Ovary (tissue), 10 donors: ENCODE results near the gene SPATA31A5. TPM values are rescaled to one million over a fixed set of nuclear protein-coding genes. Genes with fewer than 3 reads are reported as not detected.
"Not testable (repeated sequence)": the region's sequence is repeated elsewhere in the genome, so short reads cannot be mapped to it uniquely, and the experiment has no call there.

ENCODE experiments used
- DNase-seq, 5 donors: peaks; one replicate each; pipeline ENCODE4 v3.0.0-alpha.2; 2019 to 2020
- H3K27ac ChIP-seq, 2 donors: fragments of 200-600 bp; one replicate each; pipeline versions ENCODE4 v1.5.1 to v1.8.0; 2019 to 2022
- H3K27me3 ChIP-seq: fragments of 200-600 bp; one replicate; pipeline ENCODE4 v1.8.0; 2022
- H3K36me3 ChIP-seq: fragments of 200-600 bp; sonication (generic); one replicate; pipeline ENCODE4 v1.5.1; 2019
- H3K4me1 ChIP-seq: one replicate; pipeline ENCODE4 v1.8.1; 2013; ENCODE audit warnings: mild to moderate bottlenecking, moderate library complexity; ENCODE audit not compliant: insufficient read depth
- H3K4me3 ChIP-seq: fragments of 200-600 bp; sonication (generic); one replicate; pipeline ENCODE4 v1.5.1; 2017
- H3K9me3 ChIP-seq, 2 donors: fragments of 200-600 bp in 1 of 2; sonication (generic) in 1 of 2; one replicate each; pipeline versions ENCODE4 v1.5.1 to v1.8.1; 2013 to 2019; ENCODE audit warnings: mild to moderate bottlenecking in 1 of 2, moderate library complexity in 1 of 2
- WGBS, 3 donors: extraction: QIAGEN DNeasy Blood & Tissue Kit in 1 of 3; methylation state at CpG; one replicate each; pipeline versions ENCODE4 v1.1.5 to v1.1.7; 2013 to 2017; 5-methylcytosine and 5-hydroxymethylcytosine counted together
- intact Hi-C, 4 donors: fragments of 100-400 bp; cut with DNase I; formaldehyde crosslinking; loops; one replicate each; pipeline versions ENCODE4 v1.11.0 to v1.15.1; 2022 to 2023
- long read RNA-seq, 3 donors: library from polyadenylated mRNA in 2 of 3; unstranded in 2 of 3; transcript quantifications; one replicate each; pipeline ENCODE4 v2.0.0 and lab custom pipeline, GENCODE V29; 2021 to 2026
- polyA plus RNA-seq, 2 donors: library from polyadenylated mRNA; stranded (reverse); fragments of 200-250 nt in 1 of 2; fragments of 350-450 nt in 1 of 2; fragmentation: Illumina TruSeq in 1 of 2; extraction: RNeasy Lipid Tissue Mini Kit (QIAGEN cat#74804) in 1 of 2; gene quantifications; one replicate each; pipeline ENCODE4 v1.2.3, GENCODE V29; 2013 to 2014
- small RNA-seq: library from RNA; depleted of rRNA; stranded (forward); fragments of <200 nt; gene quantifications from one replicate; pipeline ENCODE3, GENCODE V24; 2016
- total RNA-seq, 7 donors: library from RNA; depleted of rRNA in 2 of 7; stranded (reverse); fragments of >200 nt in 2 of 7; fragmentation: NEBNext Ultra II Directional in 3 of 7; extraction: Animal tissue kit (Norgen Biotek cat#: 25700) in 3 of 7; gene quantifications; one replicate each; pipeline versions ENCODE4 v1.1.0 to v1.2.4, GENCODE V29; 2016 to 2023
- donor health status: DM: no; HTN: no; CAD: no; lungs with moderate emphysema.
- donor health status: DM: no; HTN: no; CAD: no.
- donor health status: Bipolar disorder and iron deficiency.
- donor health status: DM: yes; HTN: yes; CAD: no.
- donor health status: DM: no; HTN: no; CAD: no.
- donor health status: DM: yes; HTN: yes; CAD: no.

Gene SPATA31A5
- not detected for total RNA-seq
- polyA plus RNA-seq, result not detected
- long read RNA-seq, donor 1, result 0 reads
- long read RNA-seq, donor 2, result 0 reads
- long read RNA-seq, donor 3, result 0 reads

- DNase-seq, H3K4me1 ChIP-seq, H3K9me3 ChIP-seq, H3K27ac ChIP-seq, H3K27me3 ChIP-seq, intact Hi-C loops, H3K36me3 ChIP-seq, H3K4me3 ChIP-seq: not testable (repeated sequence)
- WGBS, 3 donors, result no CpG with 5 or more reads among the region's 7 CpGs
These were observed at the start of gene SPATA31A5 for GRCh38 chr9:60914107-60914506. Gene SPATA31A5 (plus strand): TSS chr9:60914407. CDS start chr9:60914436, 29 bp downstream.

- intact Hi-C loops, H3K4me3 ChIP-seq, DNase-seq, H3K4me1 ChIP-seq, H3K27ac ChIP-seq, H3K27me3 ChIP-seq, H3K36me3 ChIP-seq, H3K9me3 ChIP-seq: not testable (repeated sequence)
- no CpG with 5 or more reads among the region's 1 CpG for WGBS, 3 donors
These were observed 48.8 kb downstream of the SPATA31A5 start for GRCh38 chr9:60962990-60963350.

GRCh38 chr9:60966382-60966781 is 52.2 kb downstream of the SPATA31A5 start:
- H3K9me3 ChIP-seq, H3K36me3 ChIP-seq, H3K4me1 ChIP-seq, DNase-seq, H3K27ac ChIP-seq, intact Hi-C loops, H3K4me3 ChIP-seq, H3K27me3 ChIP-seq: not testable (repeated sequence)

Small RNA genes within 50 kb of the gene (small RNA-seq; reads per million reads assigned to genes)
- gene AL590491.3, result not detected
